Prostate gland (tissue), 2 donors: ENCODE measurements around the gene TKFC. TPM values are rescaled to one million over a fixed set of nuclear protein-coding genes. Genes with fewer than 3 reads are reported as not detected.

Experiments
- DNase-seq: peaks from one replicate; pipeline ENCODE4 v3.0.0-alpha.2; 2019; ENCODE audit warnings: low spot score
- H3K27ac ChIP-seq, 2 donors: fragments of 200-600 bp; sonication (generic); 2 replicates each; pipeline ENCODE4 v1.5.1; 2017 to 2019
- H3K27me3 ChIP-seq: fragments of 200-600 bp; sonication (generic); replicated peaks from 2 replicates; pipeline ENCODE4 v1.5.1; 2019; ENCODE audit not compliant: insufficient read depth
- H3K36me3 ChIP-seq, 2 donors: fragments of 200-600 bp; sonication (generic); 1 replicate in 1 of 2; 2 replicates in 1 of 2; pipeline versions ENCODE4 v1.5.1 to v1.8.1; 2017 to 2019
- H3K4me1 ChIP-seq: fragments of 200-600 bp; sonication (generic); replicated peaks from 2 replicates; pipeline ENCODE4 v1.5.1; 2019
- H3K4me3 ChIP-seq, 2 donors: fragments of 200-600 bp; sonication (generic); 2 replicates each; pipeline ENCODE4 v1.5.1; 2017 to 2019
- H3K9me3 ChIP-seq: fragments of 200-600 bp; sonication (generic); 2 replicates; pipeline ENCODE4 v1.5.1; 2017
- POLR2A ChIP-seq: fragments of 450-650 bp; IDR thresholded peaks from one replicate; pipeline ENCODE4 v1.6.1; 2016; ENCODE audit warnings: antibody characterized with exemption, mild to moderate bottlenecking
- POLR2AphosphoS5 ChIP-seq: sonication (generic); formaldehyde crosslinking; IDR thresholded peaks from one replicate; pipeline ENCODE4 v1.6.1; 2017; ENCODE audit warnings: antibody characterized with exemption
- WGBS: methylation state at CpG from one replicate; pipeline ENCODE4 v1.1.5; 2018; 5-methylcytosine and 5-hydroxymethylcytosine counted together
- intact Hi-C: fragments of 100-400 bp; cut with DNase I; formaldehyde crosslinking; loops from one replicate; pipeline ENCODE4 v1.14.2; 2022
- total RNA-seq, 2 donors: library from RNA; depleted of rRNA; stranded (reverse); fragments of >200 nt; gene quantifications; one replicate each; pipeline ENCODE4 v1.1.0, GENCODE V29; 2016
- TF ChIP-seq, protein P1 (sequence below), 4 experiments: fragments of 200-600 bp in 2 of 4; fragments of 450-650 bp in 2 of 4; sonication (generic) in 2 of 4; IDR thresholded peaks; 1 replicate in 3 of 4; 2 replicates in 1 of 4; pipeline ENCODE4 v1.5.1; 2016 to 2019; ENCODE audit warnings: antibody characterized with exemption in 4 of 4, mild to moderate bottlenecking in 2 of 4, moderate library complexity in 2 of 4

TKFC gene
- total RNA-seq, 2 donors from 2014 or later, result 52.8 to 79.3 TPM

DNA sequence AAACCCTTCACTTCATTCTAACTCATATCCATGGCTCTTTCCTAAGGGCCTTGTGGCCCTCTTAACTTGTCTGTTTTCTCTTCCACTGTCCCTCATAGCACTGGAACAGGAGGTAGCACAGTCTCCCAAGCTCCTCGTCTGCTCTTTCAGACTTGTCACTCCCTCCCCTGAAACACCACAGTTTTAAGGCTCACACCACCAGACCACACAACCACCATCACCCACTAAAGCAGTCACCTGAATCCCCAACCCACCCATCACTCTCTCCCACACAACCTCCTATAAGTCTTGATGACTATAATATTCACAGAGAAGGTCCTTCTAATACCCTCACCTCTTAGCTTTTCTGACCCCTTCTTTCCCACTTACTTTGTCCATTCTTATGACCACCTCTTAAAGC lies 26.8 kb upstream of the TKFC start:
- intact Hi-C loops, result no loop called here
- H3K27me3 ChIP-seq, result no peaks in the 10 kb centered on the region
- H3K4me1 ChIP-seq, result no peaks in the 10 kb centered on the region
- TF ChIP-seq POLR2A (no peak), POLR2AphosphoS5 (no peak)
- TF ChIP-seq, protein P1, sequence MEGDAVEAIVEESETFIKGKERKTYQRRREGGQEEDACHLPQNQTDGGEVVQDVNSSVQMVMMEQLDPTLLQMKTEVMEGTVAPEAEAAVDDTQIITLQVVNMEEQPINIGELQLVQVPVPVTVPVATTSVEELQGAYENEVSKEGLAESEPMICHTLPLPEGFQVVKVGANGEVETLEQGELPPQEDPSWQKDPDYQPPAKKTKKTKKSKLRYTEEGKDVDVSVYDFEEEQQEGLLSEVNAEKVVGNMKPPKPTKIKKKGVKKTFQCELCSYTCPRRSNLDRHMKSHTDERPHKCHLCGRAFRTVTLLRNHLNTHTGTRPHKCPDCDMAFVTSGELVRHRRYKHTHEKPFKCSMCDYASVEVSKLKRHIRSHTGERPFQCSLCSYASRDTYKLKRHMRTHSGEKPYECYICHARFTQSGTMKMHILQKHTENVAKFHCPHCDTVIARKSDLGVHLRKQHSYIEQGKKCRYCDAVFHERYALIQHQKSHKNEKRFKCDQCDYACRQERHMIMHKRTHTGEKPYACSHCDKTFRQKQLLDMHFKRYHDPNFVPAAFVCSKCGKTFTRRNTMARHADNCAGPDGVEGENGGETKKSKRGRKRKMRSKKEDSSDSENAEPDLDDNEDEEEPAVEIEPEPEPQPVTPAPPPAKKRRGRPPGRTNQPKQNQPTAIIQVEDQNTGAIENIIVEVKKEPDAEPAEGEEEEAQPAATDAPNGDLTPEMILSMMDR (IDR thresholded peaks at IDR 0.05), result no peak
- 96% methylated on average over 1 of the region's 1 CpG for WGBS
- H3K9me3 ChIP-seq, result no peaks in the 10 kb centered on the region
- DNase-seq, result no peak
- no peak overlapping the region for H3K27ac ChIP-seq
- no peak overlapping the region for H3K4me3 ChIP-seq
- peaks cover 27 to 43% of the 10 kb centered on the region in 2 donors for H3K36me3 ChIP-seq

DNA sequence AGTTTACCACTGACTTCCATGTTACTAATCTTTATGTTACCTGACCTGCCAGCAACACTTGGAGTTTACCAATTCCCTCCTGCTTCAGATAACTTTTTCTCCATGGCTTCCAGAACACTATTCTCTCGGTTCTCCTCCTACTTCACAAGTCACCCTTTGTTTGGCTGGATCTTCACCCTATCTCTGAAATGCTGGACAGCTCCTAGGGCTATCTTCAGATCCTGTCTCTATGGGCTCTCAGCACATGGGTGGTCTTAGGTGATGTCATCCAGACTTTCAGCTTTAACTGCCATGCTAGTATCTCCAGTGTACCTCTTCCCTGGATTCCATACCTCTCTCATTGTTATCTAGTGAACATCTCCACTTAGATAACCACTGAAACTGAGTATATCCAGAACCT lies 25.7 kb upstream of the TKFC start:
- Histone ChIP-seq H3K27ac (no peak overlapping the region), H3K4me3 (no peak overlapping the region), H3K27me3 (no peaks in the 10 kb centered on the region), H3K4me1 (no peaks in the 10 kb centered on the region), H3K9me3 (no peaks in the 10 kb centered on the region), H3K36me3 (peaks cover 31 to 35% of the 10 kb centered on the region in 2 donors)
- no peak for DNase-seq
- 63% methylated on average over 1 of the region's 1 CpG for WGBS
- intact Hi-C loops, result no loop called here
- TF ChIP-seq POLR2A, result no peak
- TF ChIP-seq POLR2AphosphoS5, result no peak
- TF ChIP-seq, protein P1 (IDR thresholded peaks at IDR 0.05), result no peak

DNA sequence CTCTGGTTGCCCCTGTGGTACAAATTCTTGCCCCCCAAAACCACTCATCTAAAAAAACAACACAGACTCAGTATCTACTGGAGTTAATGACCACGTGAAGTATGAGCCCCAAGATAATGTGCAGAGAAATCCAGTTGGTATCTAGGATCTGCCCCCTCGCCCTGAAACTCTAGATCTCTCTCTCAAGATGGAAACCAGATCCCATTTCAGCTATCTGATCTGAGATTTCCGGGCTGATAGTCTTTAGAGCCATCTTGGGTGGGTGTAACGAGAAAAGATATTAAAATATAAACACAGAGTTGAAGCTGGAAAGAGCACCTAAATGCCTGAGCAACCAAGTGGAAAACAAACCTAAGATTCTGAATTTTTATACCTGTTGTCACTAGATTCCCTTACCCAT lies 23.9 kb upstream of the TKFC start:
- no peak overlapping the region for H3K4me3 ChIP-seq
- TF ChIP-seq POLR2AphosphoS5, result no peak
- TF ChIP-seq, protein P1 (IDR thresholded peaks at IDR 0.05), result no peak
- TF ChIP-seq POLR2A, result no peak
- intact Hi-C loops, result no loop called here
- H3K9me3 ChIP-seq, result no peaks in the 10 kb centered on the region
- H3K27me3 ChIP-seq, result no peaks in the 10 kb centered on the region
- no peak for DNase-seq
- H3K27ac ChIP-seq, result no peak overlapping the region
- peaks cover 37% of the 10 kb centered on the region in 2 donors for H3K36me3 ChIP-seq
- no peaks in the 10 kb centered on the region for H3K4me1 ChIP-seq
- WGBS, result 72% methylated on average over 4 of the region's 4 CpGs

DNA sequence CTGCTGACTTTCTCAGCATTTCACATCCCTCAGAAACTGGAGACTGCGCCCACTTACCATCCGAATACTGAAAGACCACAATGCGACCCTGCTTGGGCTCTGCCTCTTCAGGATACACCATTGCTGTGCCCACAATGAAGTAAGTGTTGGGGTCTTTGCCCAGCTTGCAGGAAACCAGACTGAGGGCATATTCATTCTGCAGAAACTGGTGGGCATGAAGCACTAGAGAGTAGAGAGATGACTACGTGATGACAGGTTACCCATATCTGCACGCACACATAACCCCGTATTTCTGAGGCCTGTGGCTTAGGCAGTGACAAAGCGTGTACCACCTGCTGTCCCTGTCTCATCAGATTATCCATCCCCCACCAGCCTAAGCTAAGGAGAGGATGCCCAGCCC lies 23.3 kb upstream of the TKFC start:
- 93% methylated on average over 7 of the region's 7 CpGs for WGBS
- TF ChIP-seq POLR2AphosphoS5 (no peak), POLR2A (no peak)
- TF ChIP-seq, protein P1 (IDR thresholded peaks at IDR 0.05), result no peak
- Histone ChIP-seq H3K4me3 (no peak overlapping the region), H3K27me3 (no peaks in the 10 kb centered on the region), H3K4me1 (no peaks in the 10 kb centered on the region), H3K27ac (no peak overlapping the region), H3K9me3 (no peaks in the 10 kb centered on the region), H3K36me3 (peaks cover 37 to 39% of the 10 kb centered on the region in 2 donors)
- intact Hi-C loops, result no loop called here
- no peak for DNase-seq

DNA sequence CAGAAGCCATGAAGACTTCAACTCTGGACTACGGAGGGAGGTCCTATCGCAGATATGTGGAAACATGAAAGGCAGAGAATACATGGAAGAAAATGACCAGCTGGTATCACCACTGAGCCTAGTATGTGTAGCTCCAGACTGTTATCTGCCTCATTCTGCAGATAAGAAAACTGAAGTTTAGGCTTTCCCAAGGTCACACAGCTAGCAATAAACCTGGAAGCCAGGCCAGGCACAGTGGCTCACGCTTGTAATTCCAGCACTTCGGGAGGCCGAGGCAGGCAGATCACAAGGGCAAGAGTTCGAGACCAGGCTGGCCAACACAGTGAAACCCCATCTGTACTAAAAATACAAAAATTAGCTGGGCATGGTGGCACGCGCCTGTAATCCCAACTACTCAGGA lies 22.3 kb upstream of the TKFC start:
- WGBS, result 93% methylated on average over 8 of the region's 8 CpGs
- H3K36me3 ChIP-seq, result peaks cover 37 to 39% of the 10 kb centered on the region in 2 donors

More for the DNA sequence above, 22.3 kb upstream of the TKFC start:
- Histone ChIP-seq H3K4me1 (no peaks in the 10 kb centered on the region), H3K4me3 (no peak overlapping the region), H3K27me3 (no peaks in the 10 kb centered on the region), H3K9me3 (no peaks in the 10 kb centered on the region), H3K27ac (no peak overlapping the region)
- intact Hi-C loops, result no loop called here
- TF ChIP-seq, protein P1 (IDR thresholded peaks at IDR 0.05), result no peak
- no peak for TF ChIP-seq POLR2A
- TF ChIP-seq POLR2AphosphoS5, result no peak
- DNase-seq, result no peak
